Measurements from ENCODE around the gene RFTN1.

- TF ChIP-seq, protein P1, sequence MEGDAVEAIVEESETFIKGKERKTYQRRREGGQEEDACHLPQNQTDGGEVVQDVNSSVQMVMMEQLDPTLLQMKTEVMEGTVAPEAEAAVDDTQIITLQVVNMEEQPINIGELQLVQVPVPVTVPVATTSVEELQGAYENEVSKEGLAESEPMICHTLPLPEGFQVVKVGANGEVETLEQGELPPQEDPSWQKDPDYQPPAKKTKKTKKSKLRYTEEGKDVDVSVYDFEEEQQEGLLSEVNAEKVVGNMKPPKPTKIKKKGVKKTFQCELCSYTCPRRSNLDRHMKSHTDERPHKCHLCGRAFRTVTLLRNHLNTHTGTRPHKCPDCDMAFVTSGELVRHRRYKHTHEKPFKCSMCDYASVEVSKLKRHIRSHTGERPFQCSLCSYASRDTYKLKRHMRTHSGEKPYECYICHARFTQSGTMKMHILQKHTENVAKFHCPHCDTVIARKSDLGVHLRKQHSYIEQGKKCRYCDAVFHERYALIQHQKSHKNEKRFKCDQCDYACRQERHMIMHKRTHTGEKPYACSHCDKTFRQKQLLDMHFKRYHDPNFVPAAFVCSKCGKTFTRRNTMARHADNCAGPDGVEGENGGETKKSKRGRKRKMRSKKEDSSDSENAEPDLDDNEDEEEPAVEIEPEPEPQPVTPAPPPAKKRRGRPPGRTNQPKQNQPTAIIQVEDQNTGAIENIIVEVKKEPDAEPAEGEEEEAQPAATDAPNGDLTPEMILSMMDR (conservative IDR thresholded peaks at IDR 0.05 in 1 of 2, IDR thresholded peaks at IDR 0.05 in 1 of 2; ENCODE audit: low read depth in 1 of 2, low read length in 2 of 2), result no peak
- TF ChIP-seq EZH2 (IDR thresholded peaks at IDR 0.05; ENCODE audit: low read length, missing control alignments), result no peak
Observed at GRCh38 chr3:16456784-16457415, 56.6 kb downstream of the RFTN1 start.
